Activated CD4-positive, CD25-positive, alpha-beta regulatory T cell treated with anti-CD3 and anti-CD28 coated beads, Interleukin-2, amount 50 U/mL, for 24 hours (primary cell): ENCODE measurements around the gene DPF3.

Source experiments
- ATAC-seq, 2 donors: fragments of 150-1000 bp; cut with Tn5 transposase; one replicate each; pipeline ENCODE4 v1.10.0; 2021; ENCODE audit warnings: mild to moderate bottlenecking in 1 of 2, moderate library complexity in 1 of 2

DPF3 gene

GRCh38 chr14:72708708-72709475, 185.0 kb downstream of the DPF3 start:
- peak; percentile 54 to 67 for ATAC-seq

DNA sequence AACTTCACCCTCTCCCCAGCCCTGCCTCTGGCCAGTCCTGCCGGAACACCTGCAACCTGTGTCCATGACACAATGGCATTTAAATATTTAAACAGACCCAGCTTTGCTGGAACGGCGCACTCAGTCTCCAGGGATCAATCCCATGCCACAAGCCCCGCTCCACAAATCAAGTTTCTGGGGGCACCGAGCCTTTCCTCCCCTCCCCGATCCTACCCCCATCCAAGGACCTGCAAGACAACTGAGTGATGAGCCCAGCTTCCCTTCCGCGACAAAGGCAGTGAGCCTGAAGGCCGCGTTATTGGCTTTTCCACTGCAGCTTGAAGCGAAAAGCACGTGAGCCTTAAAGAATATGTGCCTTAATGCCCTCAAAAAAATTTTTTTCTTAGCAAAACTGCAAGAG, 185.7 kb downstream of the DPF3 start:
- ATAC-seq: no peak

GRCh38 chr14:72706485-72706884, 187.4 kb downstream of the DPF3 start:
- no peak for ATAC-seq

GRCh38 chr14:72704502-72704901, 189.4 kb downstream of the DPF3 start:
- ATAC-seq: no peak

DNA sequence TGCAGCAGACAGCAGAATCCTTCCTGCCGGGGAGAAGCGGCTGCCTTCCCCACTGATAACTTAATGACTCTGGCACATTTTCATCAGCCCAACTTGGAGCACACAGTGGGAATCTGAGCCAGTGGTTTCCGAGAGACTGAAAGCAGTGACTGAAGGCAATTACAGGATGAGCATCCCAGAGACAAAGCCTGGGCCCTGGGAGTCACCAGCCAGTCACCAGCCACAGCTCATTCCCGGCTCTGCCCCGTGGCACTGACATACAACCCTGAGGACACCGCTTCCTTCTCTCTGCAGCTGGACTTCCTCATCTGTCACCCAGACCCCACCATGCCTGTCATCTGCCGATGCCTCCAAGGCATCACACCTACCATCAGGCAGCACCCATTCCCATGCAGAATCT, 192.3 kb downstream of the DPF3 start:
- ATAC-seq: no peak

- no peak for ATAC-seq
Measured at GRCh38 chr14:72701237-72701565, 192.7 kb downstream of the DPF3 start.

GRCh38 chr14:72700338-72701236, 193.3 kb downstream of the DPF3 start:
- ATAC-seq: no peak

DNA sequence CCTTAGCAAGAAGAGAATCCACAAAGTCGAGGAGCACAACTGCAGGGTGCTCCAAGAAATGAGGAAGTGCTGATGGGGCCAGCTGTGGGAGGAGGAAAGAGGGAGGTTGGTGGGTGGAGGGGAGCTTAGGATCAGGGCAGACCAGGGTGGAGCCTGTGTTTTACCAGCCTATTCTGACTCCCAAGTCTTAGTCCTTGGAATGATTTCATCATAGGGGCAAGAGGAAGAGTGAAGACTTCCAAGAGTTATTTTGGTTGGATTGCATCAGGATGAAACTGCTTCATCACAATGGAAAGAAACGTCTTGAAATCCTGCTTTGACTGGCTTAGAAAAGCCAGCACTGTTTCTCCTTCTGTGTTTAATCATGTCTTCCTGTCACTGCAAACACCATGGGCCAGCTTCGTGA, 194.0 kb downstream of the DPF3 start:
- no peak for ATAC-seq

GRCh38 chr14:72699443-72699842, 194.5 kb downstream of the DPF3 start:
- no peak for ATAC-seq

GRCh38 chr14:72692696-72693095, 201.2 kb downstream of the DPF3 start:
- ATAC-seq: no peak

GRCh38 chr14:72690324-72690723, 203.6 kb downstream of the DPF3 start:
- no peak for ATAC-seq

GRCh38 chr14:72688990-72689671, 204.8 kb downstream of the DPF3 start:
- no peak for ATAC-seq

DNA sequence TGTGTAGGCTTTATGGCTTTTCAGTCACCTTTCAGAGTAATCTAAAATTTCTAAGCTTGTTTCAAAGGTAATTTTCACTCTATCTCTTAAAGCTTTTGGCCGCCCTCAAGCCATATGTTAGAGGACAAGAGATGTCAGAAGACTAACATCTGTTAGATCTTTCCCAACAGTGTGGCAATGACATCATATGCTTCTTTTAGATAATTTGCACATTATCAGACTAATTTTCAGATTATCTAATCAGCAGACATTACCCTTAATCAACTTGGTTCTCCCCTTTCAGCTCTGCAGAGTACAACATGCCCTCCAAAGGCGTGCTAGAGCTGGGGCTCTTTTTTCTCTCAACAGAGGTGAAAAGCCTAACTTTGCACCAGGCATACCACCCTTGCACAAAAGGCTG, 207.1 kb downstream of the DPF3 start:
- ATAC-seq: no peak

GRCh38 chr14:72686101-72686500, 207.8 kb downstream of the DPF3 start:
- ATAC-seq: no peak

- no peak for ATAC-seq
Measured at GRCh38 chr14:72685456-72685855, 208.4 kb downstream of the DPF3 start.

GRCh38 chr14:72683787-72684186, 210.1 kb downstream of the DPF3 start:
- no peak for ATAC-seq

GRCh38 chr14:72682188-72682587, 211.7 kb downstream of the DPF3 start:
- ATAC-seq: no peak

- no peak for ATAC-seq
Measured at GRCh38 chr14:72680853-72681640, 212.9 kb downstream of the DPF3 start.

- ATAC-seq: no peak
Measured at GRCh38 chr14:72679536-72680151, 214.3 kb downstream of the DPF3 start.

GRCh38 chr14:72679141-72679535, 214.8 kb downstream of the DPF3 start:
- no peak for ATAC-seq

DNA sequence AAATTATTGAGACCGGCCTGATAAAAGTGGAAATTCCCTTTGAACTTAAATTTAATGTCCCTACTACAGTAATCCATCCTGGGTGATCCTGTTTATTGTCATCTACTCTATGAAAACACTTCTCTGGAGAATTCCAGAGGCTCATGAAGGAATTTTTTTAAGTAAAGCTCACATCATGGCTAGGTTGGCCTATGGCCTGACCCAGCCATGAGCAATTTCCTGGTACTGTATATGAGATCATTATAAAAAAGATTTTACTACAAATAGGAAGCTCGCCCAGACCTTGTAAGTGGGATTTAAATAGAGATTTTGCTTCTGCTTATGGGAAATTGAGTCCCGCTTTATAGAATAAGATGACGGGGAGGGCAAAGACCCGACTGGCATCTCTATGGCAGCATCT, 215.5 kb downstream of the DPF3 start:
- no peak for ATAC-seq

DNA sequence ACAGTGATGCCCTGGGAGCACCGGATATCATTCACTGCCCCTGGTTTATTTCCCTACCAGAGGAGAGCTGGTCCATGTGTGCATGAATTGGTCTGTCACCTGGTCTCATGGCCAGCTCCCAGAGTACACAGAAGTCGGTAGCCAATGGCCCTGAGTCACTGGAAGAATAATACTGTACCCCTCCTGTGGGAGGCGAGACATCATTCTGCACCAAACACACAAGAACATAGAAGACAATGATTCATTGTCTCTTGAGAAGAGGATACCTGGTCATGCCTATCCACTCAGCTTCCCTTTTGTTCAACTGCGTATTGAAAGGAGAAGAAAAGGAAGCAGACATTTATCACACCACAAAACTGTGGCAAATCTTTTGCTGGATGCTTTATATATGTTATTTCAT, 216.2 kb downstream of the DPF3 start:
- no peak for ATAC-seq
